ENCODE data around the gene AANAT. TPM values are rescaled to one million over a fixed set of nuclear protein-coding genes. Genes with fewer than 3 reads are reported as not detected.

The AANAT gene
- total RNA-seq, 1 experiment from 2014 or later, result not detected

- CTCF ChIA-PET, result interaction anchor here (0.6 to 1.0 kb wide), 2 partner anchors 19 to 28 kb away, joined by 3 read pairs; no protein-coding TSS in a partner anchor
- Histone ChIP-seq H3K4me3 (replicated peaks in 1 of 2; ENCODE audit: low read depth in 1 of 2, low read length in 2 of 2) (no peak overlapping the region), H3K79me2 (ENCODE audit: insufficient read depth, low read length) (no peaks in the 10 kb centered on the region), H4K20me1 (ENCODE audit: insufficient read depth) (no peaks in the 10 kb centered on the region), H3K4me2 (ENCODE audit: low read length) (no peak overlapping the region), H3K27me3 (ENCODE audit: insufficient read depth, low read length) (no peaks in the 10 kb centered on the region), H3K27ac (ENCODE audit: low read depth, low read length) (no peak overlapping the region), H3K4me1 (ENCODE audit: control insufficient read depth in 1 of 2, insufficient read depth in 2 of 2, low read length in 2 of 2) (no peaks in the 10 kb centered on the region), H3K9ac (ENCODE audit: low read length) (no peak overlapping the region), H3K36me3 (ENCODE audit: control insufficient read depth in 1 of 2, insufficient read depth in 2 of 2, low read length in 2 of 2) (peaks cover 12 to 25% of the 10 kb centered on the region in 2 experiments; a peak in 2 of 4 replicates), H3K9me3 (ENCODE audit: control insufficient read depth in 1 of 2, insufficient read depth in 1 of 2, low read depth in 1 of 2, low read length in 2 of 2) (no peaks in the 10 kb centered on the region), H2AFZ (ENCODE audit: low read depth, low read length, poor library complexity, severe bottlenecking) (no peak overlapping the region), H3K9me2 (ENCODE audit: insufficient read depth) (no peaks in the 10 kb centered on the region)
- DNase-seq (ENCODE audit: low read depth, low spot score) (no peak), ATAC-seq (no peak)
- POLR2A ChIA-PET, result interaction anchor here (0.5 kb wide), 1 partner anchor 9 kb away, joined by 3 read pairs; no protein-coding TSS in a partner anchor
- RAD21 ChIA-PET (ENCODE audit: low non-redundant PET in 1 of 2, low total read pairs in 2 of 2, uncharacterized antibody in 2 of 2, unreplicated experiment in 2 of 2), result no interaction called here
- no peak for TF ChIP-seq ZBTB33 (IDR thresholded peaks at IDR 0.05; ENCODE audit: extremely low read depth, insufficient replicate concordance, low read length)
- no peak for TF ChIP-seq ZFX (IDR thresholded peaks at IDR 0.05)
- BruUV-seq (replicated peaks), result no TSS peak
- intact Hi-C loops (cut with micrococcal nuclease), result no loop called here
Observed at GRCh38 chr17:76477576-76477975, 10.2 kb downstream of the AANAT start.

- DNase-seq (ENCODE audit: low read depth, low spot score), result no peak
- Histone ChIP-seq H3K9me3 (ENCODE audit: control insufficient read depth in 1 of 2, insufficient read depth in 1 of 2, low read depth in 1 of 2, low read length in 2 of 2) (no peaks in the 10 kb centered on the region), H3K4me1 (ENCODE audit: control insufficient read depth in 1 of 2, insufficient read depth in 2 of 2, low read length in 2 of 2) (no peaks in the 10 kb centered on the region; a peak in 1 of 4 replicates), H3K27me3 (ENCODE audit: insufficient read depth, low read length) (no peaks in the 10 kb centered on the region), H3K36me3 (ENCODE audit: control insufficient read depth in 1 of 2, insufficient read depth in 2 of 2, low read length in 2 of 2) (peaks cover 10 to 19% of the 10 kb centered on the region in 2 experiments; a peak in 2 of 4 replicates), H3K9ac (ENCODE audit: low read length) (no peak overlapping the region), H3K27ac (ENCODE audit: low read depth, low read length) (no peak overlapping the region), H3K9me2 (ENCODE audit: insufficient read depth) (no peaks in the 10 kb centered on the region), H3K79me2 (ENCODE audit: insufficient read depth, low read length) (no peaks in the 10 kb centered on the region), H3K4me3 (replicated peaks in 1 of 2; ENCODE audit: low read depth in 1 of 2, low read length in 2 of 2) (no peak overlapping the region), H2AFZ (ENCODE audit: low read depth, low read length, poor library complexity, severe bottlenecking) (no peak overlapping the region), H3K4me2 (ENCODE audit: low read length) (no peak overlapping the region), H4K20me1 (ENCODE audit: insufficient read depth) (no peaks in the 10 kb centered on the region)
- ATAC-seq, result no peak
- ChIA-PET RAD21 (ENCODE audit: low non-redundant PET in 1 of 2, low total read pairs in 2 of 2, uncharacterized antibody in 2 of 2, unreplicated experiment in 2 of 2) (no interaction called here), POLR2A (no interaction called here), CTCF (interaction anchor here (0.6 to 1.0 kb wide), 2 partner anchors 19 to 27 kb away, joined by 3 read pairs; no protein-coding TSS in a partner anchor)
- no TSS peak for BruUV-seq (replicated peaks)
- intact Hi-C loops (cut with micrococcal nuclease), result no loop called here
- TF ChIP-seq POLR2AphosphoS5 (IDR thresholded peaks at IDR 0.05; ENCODE audit: low read depth, low read length) (0 out of 2 replicates have a peak, but pooled peaks have one; percentile 16), ZNF274 (IDR thresholded peaks at IDR 0.05; ENCODE audit: low read depth, low read length) (no peak), REST (IDR thresholded peaks at IDR 0.05; ENCODE audit: low read depth) (no peak), YY1 (IDR thresholded peaks at IDR 0.05; ENCODE audit: extremely low read depth, insufficient replicate concordance, low read depth, low read length) (no peak)
Observed at GRCh38 chr17:76478097-76478496, 10.7 kb downstream of the AANAT start.
